Activated naive CD8-positive, alpha-beta T cell treated with anti-CD3 and anti-CD28 coated beads for 36 hours (primary cell): Measurements from ENCODE around the gene OMP. TPM values are rescaled to one million over a fixed set of nuclear protein-coding genes. Genes with fewer than 3 reads are reported as not detected.

Experiments
- total RNA-seq, 2 experiments: library from RNA; stranded (reverse); gene quantifications; one replicate each; pipeline ENCODE4 v1.2.3, GENCODE V29; 2021

The OMP gene
- total RNA-seq, 2 experiments from 2014 or later = not detected

Other genes starting within 250 kb of the OMP start
- 10 to 100 TPM; 10.7 to 11.6 TPM for gene ACER3, start 241.9 kb upstream of the OMP start, total RNA-seq
- not detected for gene B3GNT6, start 68.4 kb upstream of the OMP start, total RNA-seq
- 1 to 10 TPM; 2.2 to 2.4 TPM for gene CAPN5, start 35.9 kb upstream of the OMP start, total RNA-seq
- under 1 TPM; 0.06 to 0.16 TPM for gene MYO7A, start 25.4 kb downstream of the OMP start, total RNA-seq
- not detected for gene GDPD4, start 198.8 kb downstream of the OMP start, total RNA-seq